Measurements from ENCODE around the gene DAO. TPM values are rescaled to one million over a fixed set of nuclear protein-coding genes. Genes with fewer than 3 reads are reported as not detected.

Gene DAO
- total RNA-seq, 1 experiment from 2014 or later: not detected

DNA sequence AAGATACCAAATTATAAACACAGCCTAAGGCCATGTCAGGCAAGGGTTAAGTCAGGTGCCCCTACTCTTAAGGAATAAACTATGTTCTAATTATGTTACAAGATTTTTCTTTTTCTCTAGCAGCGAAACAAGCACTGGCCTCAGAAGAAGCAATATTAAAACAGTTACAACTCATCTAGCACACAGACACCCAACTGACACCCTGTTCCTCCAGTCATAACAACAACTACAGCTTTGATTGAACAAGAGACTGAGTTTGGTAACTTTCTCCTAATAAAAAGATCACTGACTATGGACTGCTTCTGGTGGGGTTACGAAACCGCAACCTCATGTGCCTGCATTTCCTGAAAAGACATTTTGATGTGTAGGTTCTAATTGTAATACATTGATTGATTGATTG is 3.3 kb upstream of the DAO start:
- H3K79me2 ChIP-seq (ENCODE audit: insufficient read depth, low read length): no peaks in the 10 kb centered on the region
- H3K9me3 Mint-ChIP-seq: no peaks in the 10 kb centered on the region; a peak in 1 of 5 replicates
- H2BK5ac ChIP-seq (ENCODE audit: insufficient read length, low read length): no peak overlapping the region
- H3K4me2 ChIP-seq (ENCODE audit: insufficient read depth, insufficient read length, low read length): no peak overlapping the region
- no peaks in the 10 kb centered on the region for H3K79me1 ChIP-seq (ENCODE audit: insufficient read depth, low read depth, low read length, poor library complexity, severe bottlenecking)
- H3K36me3 Mint-ChIP-seq (ENCODE audit: insufficient read depth in 1 of 3, low read depth in 3 of 3): no peaks in the 10 kb centered on the region
- no peak overlapping the region for H3T11ph ChIP-seq (ENCODE audit: low read length)
- H3K23me2 ChIP-seq (ENCODE audit: insufficient read length, low read depth, low read length, poor library complexity, severe bottlenecking): no peaks in the 10 kb centered on the region
- H2AK5ac ChIP-seq (ENCODE audit: insufficient read length, low read length): no peak overlapping the region
- H3K27ac ChIP-seq (ENCODE audit: insufficient read length, low read depth, low read length): no peak overlapping the region
- no peak for TF ChIP-seq CTCF (conservative IDR thresholded peaks at IDR 0.05)
- no peak overlapping the region for H4K91ac ChIP-seq (ENCODE audit: insufficient read length, low read depth, low read length)
- no peak overlapping the region for H2BK12ac ChIP-seq (ENCODE audit: insufficient read length, low read depth, low read length)
- no peaks in the 10 kb centered on the region for H3K27me3 ChIP-seq (ENCODE audit: insufficient read depth, low read length)
- H4K20me1 ChIP-seq (ENCODE audit: control insufficient read depth, insufficient read depth, insufficient read length): no peaks in the 10 kb centered on the region
- H3K14ac ChIP-seq (ENCODE audit: insufficient read depth, low read length): no peak overlapping the region
- no peak overlapping the region for H3K4ac ChIP-seq (ENCODE audit: low read depth, low read length)
- peaks cover 0 to 2% of the 10 kb centered on the region in 2 experiments; a peak in 1 of 4 replicates for H3K4me1 Mint-ChIP-seq
- no peak overlapping the region for H3K23ac ChIP-seq (ENCODE audit: insufficient read length, low read depth, low read length)
- WGBS (ENCODE audit: extremely low coverage, insufficient read length, low lambda C conversion rate): no CpG with 5 or more reads among the region's 3 CpGs
- H2BK120ac ChIP-seq (ENCODE audit: low read depth, low read length, poor library complexity, severe bottlenecking): no peak overlapping the region
- H3K56ac ChIP-seq (ENCODE audit: insufficient read length, low read depth, low read length): no peak overlapping the region
- DNase-seq: no peak
- no peak overlapping the region for H4K8ac ChIP-seq (replicated peaks; ENCODE audit: insufficient read length, low read depth, low read length)
- H4K5ac ChIP-seq (ENCODE audit: insufficient read length, low read depth, low read length): no peak overlapping the region
- no peaks in the 10 kb centered on the region for H3K27me3 Mint-ChIP-seq (ENCODE audit: low read depth)
- no peak overlapping the region for H2BK20ac ChIP-seq (ENCODE audit: low read depth, low read length, poor library complexity, severe bottlenecking)
- no peak overlapping the region for H3K4me3 Mint-ChIP-seq
- no peak overlapping the region for H2BK15ac ChIP-seq (ENCODE audit: low read depth, low read length)
- no peak overlapping the region for H2AFZ ChIP-seq (ENCODE audit: low read length)
- no peaks in the 10 kb centered on the region for H3K9me3 ChIP-seq (ENCODE audit: control insufficient read depth, low read depth, low read length)
- H3K4me1 ChIP-seq (ENCODE audit: insufficient read depth, low read length): no peaks in the 10 kb centered on the region
- H3K27ac Mint-ChIP-seq: no peak overlapping the region
- no peak overlapping the region for H3K9ac ChIP-seq (ENCODE audit: extremely low read depth, insufficient read length, low read length)
- no peak overlapping the region for H3K18ac ChIP-seq (ENCODE audit: insufficient read length, low read depth, low read length)

Data from H9 (cell line).